H7 (cell line): Measurements from ENCODE around the gene GLTP. TPM values are rescaled to one million over a fixed set of nuclear protein-coding genes. Genes with fewer than 3 reads are reported as not detected.
"Not testable (repeated sequence)": the region's sequence is repeated elsewhere in the genome, so short reads cannot be mapped to it uniquely, and the experiment has no call there.

Source experiments
- DNase-seq: peaks from one replicate; pipeline ENCODE4 v3.0.0; 2012
- H3K27me3 ChIP-seq: 2 replicates; pipeline ENCODE4 v1.6.0; 2011; ENCODE audit warnings: mild to moderate bottlenecking, low read length; ENCODE audit not compliant: control insufficient read depth, insufficient read depth
- H3K36me3 ChIP-seq: replicated peaks from 2 replicates; pipeline ENCODE4 v1.5.1; 2011; ENCODE audit warnings: low read length; ENCODE audit not compliant: control insufficient read depth, insufficient read depth
- H3K4me3 ChIP-seq: 2 replicates; pipeline ENCODE4 v1.5.1; 2011; ENCODE audit warnings: low read depth, mild to moderate bottlenecking, control low read depth, low read length, moderate library complexity; ENCODE audit not compliant: insufficient read depth
- total RNA-seq: library from RNA; depleted of rRNA; stranded (reverse); fragments of >200 nt; shearing (Covaris generic); gene quantifications from 2 replicates; pipeline ENCODE4 v1.2.3, GENCODE V29; 2014

The GLTP gene
- total RNA-seq, 1 experiment from 2014 or later, result 24.1 TPM

GRCh38 chr12:109876406-109876805, 3.9 kb downstream of the GLTP start:
- H3K27me3 ChIP-seq, result no peaks in the 10 kb centered on the region
- no peak for DNase-seq
- no peak overlapping the region for H3K4me3 ChIP-seq
- no peaks in the 10 kb centered on the region for H3K36me3 ChIP-seq

GRCh38 chr12:109875572-109876131, 4.7 kb downstream of the GLTP start:
- no peak for DNase-seq
- H3K4me3 ChIP-seq, result no peak overlapping the region
- H3K36me3 ChIP-seq, result no peaks in the 10 kb centered on the region
- H3K27me3 ChIP-seq, result no peaks in the 10 kb centered on the region

- Histone ChIP-seq H3K4me3 (no peak overlapping the region), H3K36me3 (no peaks in the 10 kb centered on the region), H3K27me3 (no peaks in the 10 kb centered on the region)
- DNase-seq, result no peak
These were observed 6.7 kb downstream of the GLTP start for GRCh38 chr12:109873653-109874052.

GRCh38 chr12:109871668-109872314, 8.6 kb downstream of the GLTP start:
- DNase-seq, result no peak

GRCh38 chr12:109870648-109871047, 9.7 kb downstream of the GLTP start:
- DNase-seq, result no peak
- Histone ChIP-seq H3K27me3 (no peaks in the 10 kb centered on the region), H3K36me3 (no peaks in the 10 kb centered on the region), H3K4me3 (no peak overlapping the region)

More at GRCh38 chr12:109871668-109872314, 8.6 kb downstream of the GLTP start:
- Histone ChIP-seq H3K36me3 (no peaks in the 10 kb centered on the region), H3K4me3 (no peak overlapping the region), H3K27me3 (no peaks in the 10 kb centered on the region)

GRCh38 chr12:109868182-109869051, 11.9 kb downstream of the GLTP start:
- no peak for DNase-seq
- H3K4me3 ChIP-seq, result no peak overlapping the region
- H3K36me3 ChIP-seq, result no peaks in the 10 kb centered on the region; the same call in 1 of the 2 replicates
- H3K27me3 ChIP-seq, result no peaks in the 10 kb centered on the region

GRCh38 chr12:109864916-109865315, 15.4 kb downstream of the GLTP start:
- Histone ChIP-seq H3K36me3 (no peaks in the 10 kb centered on the region; the same call in 1 of the 2 replicates), H3K4me3 (no peak overlapping the region), H3K27me3 (no peaks in the 10 kb centered on the region)
- DNase-seq, result no peak

- DNase-seq, result no peak
- Histone ChIP-seq H3K27me3 (no peaks in the 10 kb centered on the region), H3K36me3 (no peaks in the 10 kb centered on the region; the same call in 1 of the 2 replicates), H3K4me3 (no peak overlapping the region)
These were observed 16.3 kb downstream of the GLTP start for GRCh38 chr12:109863847-109864712.

- H3K36me3 ChIP-seq, H3K4me3 ChIP-seq, DNase-seq, H3K27me3 ChIP-seq: not testable (repeated sequence)
These were observed 17.9 kb downstream of the GLTP start for GRCh38 chr12:109862491-109862890.

GRCh38 chr12:109861689-109862314, 18.5 kb downstream of the GLTP start:
- no peak overlapping the region for H3K4me3 ChIP-seq
- no peaks in the 10 kb centered on the region for H3K27me3 ChIP-seq
- no peak for DNase-seq
- H3K36me3 ChIP-seq, result peaks cover 4% of the 10 kb centered on the region

- H3K4me3 ChIP-seq, result no peak overlapping the region
- H3K36me3 ChIP-seq, result peaks cover 4% of the 10 kb centered on the region
- no peaks in the 10 kb centered on the region for H3K27me3 ChIP-seq
- no peak for DNase-seq
These were observed 19.4 kb downstream of the GLTP start for GRCh38 chr12:109860977-109861376.

GRCh38 chr12:109858764-109859163, 21.6 kb downstream of the GLTP start:
- H3K4me3 ChIP-seq, result no peak overlapping the region
- peaks cover 5% of the 10 kb centered on the region for H3K36me3 ChIP-seq
- no peak for DNase-seq
- H3K27me3 ChIP-seq, result no peaks in the 10 kb centered on the region

GRCh38 chr12:109857715-109858114, 22.6 kb downstream of the GLTP start:
- no peak overlapping the region for H3K4me3 ChIP-seq
- H3K36me3 ChIP-seq, result peaks cover 5% of the 10 kb centered on the region
- no peak for DNase-seq
- H3K27me3 ChIP-seq, result no peaks in the 10 kb centered on the region

- no peak for DNase-seq
- Histone ChIP-seq H3K36me3 (peaks cover 5% of the 10 kb centered on the region), H3K4me3 (no peak overlapping the region), H3K27me3 (no peaks in the 10 kb centered on the region)
These were observed 25.0 kb downstream of the GLTP start for GRCh38 chr12:109855377-109855776.
